GM21717 (cell line): ENCODE measurements around the gene RIPOR1.

Experiments
- ATAC-seq: cut with Tn5 transposase; IDR thresholded peaks from one replicate; pipeline ENCODE4 v1.9.1; 2021; ENCODE audit warnings: mild to moderate bottlenecking, moderate library complexity; ENCODE audit not compliant: unreplicated experiment

The RIPOR1 gene

GRCh38 chr16:67537636-67538591, 9.3 kb downstream of the RIPOR1 start:
- ATAC-seq: no peak

GRCh38 chr16:67538666-67539101, 10.1 kb downstream of the RIPOR1 start:
- ATAC-seq: no peak

- ATAC-seq: no peak
Observed at GRCh38 chr16:67539271-67539670, 10.6 kb downstream of the RIPOR1 start.

- ATAC-seq: no peak
Observed at GRCh38 chr16:67539691-67540635, 11.3 kb downstream of the RIPOR1 start.

- ATAC-seq: no peak
Observed at GRCh38 chr16:67540756-67541155, 12.1 kb downstream of the RIPOR1 start.

- no peak for ATAC-seq
Observed at GRCh38 chr16:67541391-67542263, 13.0 kb downstream of the RIPOR1 start.

- ATAC-seq: no peak
Observed at GRCh38 chr16:67542464-67542863, 13.8 kb downstream of the RIPOR1 start.

GRCh38 chr16:67543036-67543435, 14.4 kb downstream of the RIPOR1 start:
- ATAC-seq: no peak

GRCh38 chr16:67543582-67543981, 15.0 kb downstream of the RIPOR1 start:
- no peak for ATAC-seq

- no peak for ATAC-seq
Observed at GRCh38 chr16:67544329-67544841, 15.8 kb downstream of the RIPOR1 start.

- ATAC-seq: no peak
Observed at GRCh38 chr16:67544844-67545664, 16.4 kb downstream of the RIPOR1 start.

- ATAC-seq: no peak
Observed at GRCh38 chr16:67545665-67546024, 17.0 kb downstream of the RIPOR1 start.

GRCh38 chr16:67546091-67546501, 17.5 kb downstream of the RIPOR1 start:
- no peak for ATAC-seq

GRCh38 chr16:67546761-67547422, 18.3 kb downstream of the RIPOR1 start:
- no peak for ATAC-seq

GRCh38 chr16:67547423-67548264, 19.0 kb downstream of the RIPOR1 start:
- ATAC-seq: no peak

GRCh38 chr16:67548265-67549126, 19.9 kb downstream of the RIPOR1 start:
- no peak for ATAC-seq

GRCh38 chr16:67549240-67549639, 20.6 kb downstream of the RIPOR1 start:
- ATAC-seq: no peak
